ENCODE data around the gene PHETA1. TPM values are rescaled to one million over a fixed set of nuclear protein-coding genes. Genes with fewer than 3 reads are reported as not detected.

Gene PHETA1
- total RNA-seq, 1 experiment from 2014 or later = 12.4 TPM

- peaks cover 5% of the 10 kb centered on the region for H3K9me3 Mint-ChIP-seq
- H3K4me3 Mint-ChIP-seq = no peak overlapping the region
- H3K36me3 Mint-ChIP-seq = peaks cover 6% of the 10 kb centered on the region
- DNase-seq (ENCODE audit: low spot score) (no peak), ATAC-seq (peak; percentile 80)
- TF ChIP-seq ATF1 (CRISPR knock-in tag; IDR thresholded peaks at IDR 0.05) (no peak), TEAD1 (CRISPR knock-in tag; IDR thresholded peaks at IDR 0.05) (no peak), FOXK1 (CRISPR knock-in tag; IDR thresholded peaks at IDR 0.05) (no peak), JAZF1 (CRISPR knock-in tag; IDR thresholded peaks at IDR 0.05) (no peak)
- TF ChIP-seq, protein P1, sequence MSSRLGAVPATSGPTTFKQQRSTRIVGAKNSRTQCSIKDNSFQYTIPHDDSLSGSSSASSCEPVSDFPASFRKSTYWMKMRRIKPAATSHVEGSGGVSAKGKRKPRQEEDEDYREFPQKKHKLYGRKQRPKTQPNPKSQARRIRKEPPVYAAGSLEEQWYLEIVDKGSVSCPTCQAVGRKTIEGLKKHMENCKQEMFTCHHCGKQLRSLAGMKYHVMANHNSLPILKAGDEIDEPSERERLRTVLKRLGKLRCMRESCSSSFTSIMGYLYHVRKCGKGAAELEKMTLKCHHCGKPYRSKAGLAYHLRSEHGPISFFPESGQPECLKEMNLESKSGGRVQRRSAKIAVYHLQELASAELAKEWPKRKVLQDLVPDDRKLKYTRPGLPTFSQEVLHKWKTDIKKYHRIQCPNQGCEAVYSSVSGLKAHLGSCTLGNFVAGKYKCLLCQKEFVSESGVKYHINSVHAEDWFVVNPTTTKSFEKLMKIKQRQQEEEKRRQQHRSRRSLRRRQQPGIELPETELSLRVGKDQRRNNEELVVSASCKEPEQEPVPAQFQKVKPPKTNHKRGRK (CRISPR knock-in tag; IDR thresholded peaks at IDR 0.05; ENCODE audit: borderline replicate concordance) = no peak
- CTCF ChIA-PET = interaction anchor here (0.6 to 1.2 kb wide), 11 partner anchors 8 to 330 kb away, joined by 3 to 12 read pairs (median 4); partner anchors contain the start of gene PHETA1
- H3K27ac Mint-ChIP-seq = no peak overlapping the region; the same call in 1 of the 2 replicates
- H3K4me1 Mint-ChIP-seq = 0 out of 2 replicates have a peak, but pooled peaks cover 3% of the 10 kb centered on the region
- H3K27me3 Mint-ChIP-seq (ENCODE audit: low read depth) = no peaks in the 10 kb centered on the region
- POLR2A ChIA-PET = no interaction called here
Observed at GRCh38 chr12:111330800-111331752, 37.8 kb downstream of the PHETA1 start.

GRCh38 chr12:111328138-111328537, 40.8 kb downstream of the PHETA1 start:
- Mint-ChIP-seq H3K27ac (no peak overlapping the region), H3K9me3 (peaks cover 5% of the 10 kb centered on the region), H3K27me3 (ENCODE audit: low read depth) (no peaks in the 10 kb centered on the region), H3K4me3 (no peak overlapping the region), H3K4me1 (0 out of 2 replicates have a peak, but pooled peaks cover 3% of the 10 kb centered on the region), H3K36me3 (peaks cover 3% of the 10 kb centered on the region; the same call in 1 of the 2 replicates)
- CTCF ChIA-PET = interaction anchor here (0.6 kb wide), 1 partner anchor 158 kb away, joined by 6 read pairs; no protein-coding TSS in a partner anchor
- POLR2A ChIA-PET = no interaction called here
- no peak for ATAC-seq
- TF ChIP-seq ETV6 (CRISPR knock-in tag; IDR thresholded peaks at IDR 0.05) (no peak), ZBTB21 (CRISPR knock-in tag; IDR thresholded peaks at IDR 0.05; ENCODE audit: borderline replicate concordance) (no peak)
- DNase-seq (ENCODE audit: low spot score) = no peak

- H3K36me3 Mint-ChIP-seq = peaks cover 3% of the 10 kb centered on the region; the same call in 1 of the 2 replicates
- ChIA-PET CTCF (no interaction called here), POLR2A (no interaction called here)
- H3K27me3 Mint-ChIP-seq (ENCODE audit: low read depth) = no peaks in the 10 kb centered on the region
- H3K4me1 Mint-ChIP-seq = 0 out of 2 replicates have a peak, but pooled peaks cover 3% of the 10 kb centered on the region
- peaks cover 5% of the 10 kb centered on the region for H3K9me3 Mint-ChIP-seq
- DNase-seq (ENCODE audit: low spot score) (no peak), ATAC-seq (peak; percentile 76)
- H3K4me3 Mint-ChIP-seq = no peak overlapping the region
- TF ChIP-seq, protein P2, sequence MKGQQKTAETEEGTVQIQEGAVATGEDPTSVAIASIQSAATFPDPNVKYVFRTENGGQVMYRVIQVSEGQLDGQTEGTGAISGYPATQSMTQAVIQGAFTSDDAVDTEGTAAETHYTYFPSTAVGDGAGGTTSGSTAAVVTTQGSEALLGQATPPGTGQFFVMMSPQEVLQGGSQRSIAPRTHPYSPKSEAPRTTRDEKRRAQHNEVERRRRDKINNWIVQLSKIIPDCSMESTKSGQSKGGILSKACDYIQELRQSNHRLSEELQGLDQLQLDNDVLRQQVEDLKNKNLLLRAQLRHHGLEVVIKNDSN (CRISPR knock-in tag; IDR thresholded peaks at IDR 0.05) = no peak
- TF ChIP-seq TP53 (CRISPR knock-in tag; IDR thresholded peaks at IDR 0.05) (no peak), MYBL2 (CRISPR knock-in tag; IDR thresholded peaks at IDR 0.05) (no peak), SOX15 (CRISPR knock-in tag; IDR thresholded peaks at IDR 0.05) (no peak), OVOL2 (CRISPR knock-in tag; IDR thresholded peaks at IDR 0.05; ENCODE audit: borderline replicate concordance) (no peak), ZNF532 (CRISPR knock-in tag; IDR thresholded peaks at IDR 0.05; ENCODE audit: borderline replicate concordance) (no peak), ZBTB21 (CRISPR knock-in tag; IDR thresholded peaks at IDR 0.05; ENCODE audit: borderline replicate concordance) (no peak), HMGA2 (CRISPR knock-in tag; IDR thresholded peaks at IDR 0.05) (no peak), SMAD4 (CRISPR knock-in tag; IDR thresholded peaks at IDR 0.05) (no peak), TEAD4 (CRISPR knock-in tag; IDR thresholded peaks at IDR 0.05) (no peak), JAZF1 (CRISPR knock-in tag; IDR thresholded peaks at IDR 0.05) (no peak), SMAD3 (CRISPR knock-in tag; IDR thresholded peaks at IDR 0.05; ENCODE audit: borderline replicate concordance) (no peak), NFYB (CRISPR knock-in tag; conservative IDR thresholded peaks at IDR 0.05; ENCODE audit: low read depth) (no peak), ZNF396 (CRISPR knock-in tag; IDR thresholded peaks at IDR 0.05; ENCODE audit: borderline replicate concordance) (no peak), ATF3 (CRISPR knock-in tag; conservative IDR thresholded peaks at IDR 0.05) (no peak)
- H3K27ac Mint-ChIP-seq = no peak overlapping the region; the same call in 1 of the 2 replicates
Observed at GRCh38 chr12:111327474-111327873, 41.4 kb downstream of the PHETA1 start.

All from WTC11 (cell line).